T-cell (primary cell): ENCODE results near the gene GATAD2A. TPM values are rescaled to one million over a fixed set of nuclear protein-coding genes. Genes with fewer than 3 reads are reported as not detected.
A peak's percentile ranks its signal among the peaks of the same experiment; 100 is the strongest.

ENCODE experiments used
- ATAC-seq, 4 experiments: fragments of 200-7000 bp in 3 of 4; fragments of 150-1000 bp in 1 of 4; cut with Tn5 transposase; replicated peaks in 1 of 4; 1 replicate in 3 of 4; 2 replicates in 1 of 4; pipeline ENCODE4 v1.10.0; 2021; ENCODE audit warnings: moderate library complexity in 3 of 4, mild to moderate bottlenecking in 2 of 4, moderate number of reproducible peaks in 1 of 4
- CTCF ChIA-PET, 2 donors: fragments of 300-600 bp; sonication (Branson Sonifier 250); formaldehyde crosslinking; loops; one replicate each; lab custom pipeline; 2022; ENCODE audit warnings: antibody characterized with exemption in 2 of 2; lab: Charles Lee
- POLR2A ChIA-PET, 2 donors: fragments of 300-600 bp; sonication (Branson Sonifier 250); formaldehyde crosslinking; loops; one replicate each; lab custom pipeline; 2022; ENCODE audit warnings: antibody characterized with exemption in 2 of 2; lab: Charles Lee
- DNase-seq, 35 experiments: peaks; one replicate each; pipeline versions ENCODE4 v3.0.0 to v3.0.0-alpha.2; 2013 to 2023
- H3K27ac ChIP-seq: one replicate; pipeline ENCODE4 v1.5.1; 2013; ENCODE audit warnings: low read length
- H3K27me3 ChIP-seq, 2 experiments: replicated peaks in 1 of 2; 1 replicate in 1 of 2; 2 replicates in 1 of 2; pipeline versions ENCODE4 v1.6.1 to v1.7.0; 2013; ENCODE audit warnings: low read length in 1 of 2, mixed read lengths in 1 of 2; ENCODE audit not compliant: control insufficient read depth in 2 of 2, insufficient read depth in 2 of 2; ENCODE audit errors: extremely low read depth in 1 of 2
- H3K36me3 ChIP-seq, 2 donors: 1 replicate in 1 of 2; 2 replicates in 1 of 2; pipeline versions ENCODE4 v1.6.1 to v1.7.0; 2013; ENCODE audit warnings: low read length in 1 of 2; ENCODE audit not compliant: control insufficient read depth in 2 of 2, insufficient read depth in 1 of 2; ENCODE audit errors: extremely low read depth in 1 of 2
- H3K4me1 ChIP-seq, 2 experiments: 1 replicate in 1 of 2; 2 replicates in 1 of 2; pipeline versions ENCODE4 v1.6.1 to v1.7.0; 2013; ENCODE audit warnings: low read length in 2 of 2, mixed read lengths in 1 of 2; ENCODE audit not compliant: insufficient read depth in 2 of 2, control insufficient read depth in 1 of 2; ENCODE audit errors: extremely low read depth in 1 of 2
- H3K4me3 ChIP-seq, 2 donors: 1 replicate in 1 of 2; 2 replicates in 1 of 2; pipeline versions ENCODE4 v1.5.1 to v1.7.0; 2013; ENCODE audit warnings: mild to moderate bottlenecking in 2 of 2, low read length in 1 of 2, moderate library complexity in 1 of 2; ENCODE audit not compliant: control insufficient read depth in 1 of 2; ENCODE audit errors: extremely low read depth in 1 of 2
- H3K9me3 ChIP-seq: 2 replicates; pipeline ENCODE4 v1.7.0; 2013
- H3K27ac Mint-ChIP-seq, 2 donors: one replicate each; pipeline ENCODE4 v1.8.0; 2020 to 2021; ENCODE audit warnings: mild to moderate bottlenecking in 2 of 2, mixed read lengths in 2 of 2
- H3K27me3 Mint-ChIP-seq, 2 donors: one replicate each; pipeline ENCODE4 v1.8.0; 2021 to 2022; ENCODE audit warnings: mixed read lengths in 2 of 2
- H3K36me3 Mint-ChIP-seq: one replicate; pipeline ENCODE4 v1.8.0; 2021; ENCODE audit warnings: mixed read lengths
- H3K4me1 Mint-ChIP-seq, 3 donors: one replicate each; pipeline ENCODE4 v1.8.0; 2020 to 2022; ENCODE audit warnings: mixed read lengths in 3 of 3, mild to moderate bottlenecking in 1 of 3
- H3K4me3 Mint-ChIP-seq, 3 donors: one replicate each; pipeline ENCODE4 v1.8.0; 2020 to 2022; ENCODE audit warnings: mild to moderate bottlenecking in 3 of 3, mixed read lengths in 3 of 3, moderate library complexity in 3 of 3
- H3K9me3 Mint-ChIP-seq, 3 donors: one replicate each; pipeline ENCODE4 v1.8.0; 2020 to 2022; ENCODE audit warnings: mixed read lengths in 3 of 3
- WGBS: methylation state at CpG from one replicate; pipeline ENCODE4 v1.1.5; 2013; ENCODE audit warnings: missing lambda C conversion rate; ENCODE audit not compliant: insufficient coverage; 5-methylcytosine and 5-hydroxymethylcytosine counted together
- total RNA-seq, 35 experiments: library from RNA in 6 of 35; stranded (reverse) in 6 of 35; fragments of 120-200 nt in 1 of 35; gene quantifications; one replicate each; pipeline versions ENCODE4 v1.2.1 to v1.2.4 and lab custom pipeline; 2013 to 2026

GATAD2A gene
- total RNA-seq, 5 donors from 2014 or later (not counting 1 experiment from before 2014, with no cell fraction given): 114 to 144 (median 133) TPM

DNA sequence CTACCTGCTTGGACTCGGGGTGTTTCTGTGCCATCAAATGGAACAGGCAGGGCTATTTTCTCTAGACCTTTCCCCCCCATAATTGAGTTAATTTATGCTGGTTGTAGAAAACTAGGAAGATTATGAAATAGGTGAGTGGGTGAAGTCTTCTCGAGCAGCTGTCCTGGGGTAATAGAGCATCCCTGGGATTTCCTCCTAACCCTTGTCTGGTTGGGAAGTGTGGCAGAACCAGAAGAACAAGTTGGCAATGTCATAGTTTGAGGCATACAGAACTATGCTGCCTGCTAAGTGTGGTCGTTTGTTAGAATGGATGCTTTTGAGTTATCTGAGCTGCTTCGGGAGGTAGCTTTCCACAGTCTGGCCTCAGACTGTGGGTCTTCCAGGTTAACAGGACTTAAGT lies 3.7 kb downstream of the GATAD2A start:
- peak overlapping the region; percentile 56 for H3K27ac ChIP-seq
- Mint-ChIP-seq H3K27me3 (no peaks in the 10 kb centered on the region), H3K4me3 (peak overlapping the region in 1 of 3 donors; percentile 95), H3K4me1 (peaks cover 79 to 83% (median 83%) of the 10 kb centered on the region in 3 donors), H3K27ac (peak overlapping the region; percentile 78 to 85), H3K36me3 (peaks cover 12% of the 10 kb centered on the region), H3K9me3 (no peaks in the 10 kb centered on the region)
- WGBS: 41% methylated on average over 3 of the region's 4 CpGs
- ATAC-seq (no peak), DNase-seq (no peak)
- peaks cover 0 to 3% of the 10 kb centered on the region in 2 donors for H3K36me3 ChIP-seq
- no peaks in the 10 kb centered on the region for H3K27me3 ChIP-seq
- no peak overlapping the region for H3K4me3 ChIP-seq
- H3K4me1 ChIP-seq: peaks cover 14 to 71% of the 10 kb centered on the region in 2 experiments
- ChIA-PET CTCF (no interaction called here), POLR2A (no interaction called here)
- H3K9me3 ChIP-seq: no peaks in the 10 kb centered on the region

DNA sequence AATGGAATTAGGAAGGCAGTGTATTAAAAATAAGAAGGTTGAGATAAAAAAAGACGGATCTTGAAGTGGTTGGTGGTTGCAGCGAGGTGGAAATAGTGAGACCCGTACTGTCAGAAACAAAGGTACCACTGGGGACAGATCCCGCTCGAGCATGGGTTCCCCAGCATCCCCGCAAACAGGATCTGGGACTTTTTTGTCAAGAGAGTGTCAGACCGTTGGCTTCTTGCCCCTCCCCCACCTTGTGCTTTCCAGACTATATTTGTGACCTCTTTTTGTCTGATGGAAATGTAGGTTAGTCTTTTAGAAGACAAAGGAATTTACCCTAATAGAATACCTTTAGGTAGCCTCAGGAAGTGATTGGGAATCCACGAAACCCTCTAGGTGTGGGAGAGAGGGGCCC lies 4.2 kb downstream of the GATAD2A start:
- Mint-ChIP-seq H3K4me1 (peaks cover 79 to 81% (median 80%) of the 10 kb centered on the region in 3 donors), H3K27me3 (no peaks in the 10 kb centered on the region), H3K4me3 (peak overlapping the region in 1 of 3 donors; percentile 95), H3K27ac (peak overlapping the region; percentile 78 to 85), H3K36me3 (peaks cover 12% of the 10 kb centered on the region), H3K9me3 (no peaks in the 10 kb centered on the region)
- DNase-seq: peak in 5 of 35 experiments; percentile 12 to 49 (median 17)
- Histone ChIP-seq H3K36me3 (peaks cover 0 to 3% of the 10 kb centered on the region in 2 donors), H3K4me1 (peaks cover 14 to 71% of the 10 kb centered on the region in 2 experiments), H3K27me3 (no peaks in the 10 kb centered on the region), H3K27ac (peak overlapping the region; percentile 56), H3K9me3 (no peaks in the 10 kb centered on the region), H3K4me3 (no peak overlapping the region)
- ChIA-PET CTCF (no interaction called here), POLR2A (no interaction called here)
- 48% methylated on average over 5 of the region's 8 CpGs for WGBS
- ATAC-seq: no peak

DNA sequence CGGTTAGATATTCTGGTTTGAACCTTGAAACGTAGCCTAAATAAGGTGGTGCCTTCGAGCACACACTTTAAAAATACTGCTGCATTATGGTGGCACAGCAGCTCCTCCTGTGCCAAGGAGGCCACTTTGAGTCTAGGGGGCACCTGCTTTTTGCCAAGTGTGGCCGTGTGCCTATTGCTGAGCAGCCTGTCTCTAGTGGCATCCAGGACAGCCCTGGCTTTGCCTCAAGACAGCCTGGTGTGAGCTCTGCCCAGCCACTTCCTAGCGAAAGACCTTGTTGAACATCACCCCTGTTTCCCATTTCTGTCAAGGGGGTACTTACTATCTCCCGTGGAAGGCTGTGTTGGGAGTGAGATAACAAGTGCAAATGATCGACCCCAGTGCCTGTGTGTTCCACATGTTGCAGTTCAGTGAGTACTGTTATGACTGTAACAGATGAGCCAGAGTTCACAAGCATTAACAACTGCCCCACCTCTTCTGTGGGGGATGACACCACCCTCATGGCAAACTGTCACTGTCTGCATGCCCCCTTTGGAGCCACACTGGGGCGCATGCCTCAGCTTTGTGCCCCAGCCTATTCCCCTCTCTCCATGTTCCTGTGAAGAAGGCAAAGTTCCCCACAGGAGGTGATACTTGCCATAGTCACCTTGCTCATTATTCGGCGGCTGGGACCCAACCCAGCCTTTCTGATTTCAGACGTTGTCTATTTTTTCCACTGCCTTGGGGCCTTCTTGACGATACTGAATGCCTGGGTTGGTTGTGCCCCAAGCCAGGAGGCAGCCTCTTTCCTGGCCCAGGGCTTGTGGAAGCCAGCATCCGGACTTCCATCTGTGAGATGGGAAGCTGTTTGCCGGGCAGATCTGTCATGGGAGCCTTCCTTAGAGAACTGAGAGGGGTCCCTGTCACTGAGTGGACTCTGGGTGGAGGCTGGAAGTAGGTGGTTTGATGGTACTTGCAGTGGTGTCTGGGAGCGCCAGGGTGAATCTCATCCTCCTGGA lies 5.4 kb downstream of the GATAD2A start:
- 61% methylated on average over 12 of the region's 15 CpGs for WGBS
- peaks cover 14 to 71% of the 10 kb centered on the region in 2 experiments for H3K4me1 ChIP-seq
- peak overlapping the region; percentile 74 to 81 for H3K27ac Mint-ChIP-seq
- peaks cover 0 to 3% of the 10 kb centered on the region in 2 donors for H3K36me3 ChIP-seq
- DNase-seq: peak in 11 of 35 experiments; percentile 5 to 47 (median 14)
- no peaks in the 10 kb centered on the region for H3K9me3 Mint-ChIP-seq
- peak in 1 of 4 experiments; percentile 17 for ATAC-seq
- H3K9me3 ChIP-seq: no peaks in the 10 kb centered on the region
- H3K4me3 Mint-ChIP-seq: peak overlapping the region in 1 of 3 donors; percentile 4
- peak overlapping the region; percentile 56 for H3K27ac ChIP-seq
- H3K27me3 ChIP-seq: no peaks in the 10 kb centered on the region
- peaks cover 78 to 79% (median 78%) of the 10 kb centered on the region in 3 donors for H3K4me1 Mint-ChIP-seq
- ChIA-PET POLR2A (interaction anchor here in 1 of 2 donors (0.9 kb wide), 1 partner anchor 11 kb away, joined by 3 read pairs; no protein-coding TSS in a partner anchor), CTCF (no interaction called here)
- H3K36me3 Mint-ChIP-seq: peaks cover 14% of the 10 kb centered on the region
- no peak overlapping the region for H3K4me3 ChIP-seq
- no peaks in the 10 kb centered on the region for H3K27me3 Mint-ChIP-seq

DNA sequence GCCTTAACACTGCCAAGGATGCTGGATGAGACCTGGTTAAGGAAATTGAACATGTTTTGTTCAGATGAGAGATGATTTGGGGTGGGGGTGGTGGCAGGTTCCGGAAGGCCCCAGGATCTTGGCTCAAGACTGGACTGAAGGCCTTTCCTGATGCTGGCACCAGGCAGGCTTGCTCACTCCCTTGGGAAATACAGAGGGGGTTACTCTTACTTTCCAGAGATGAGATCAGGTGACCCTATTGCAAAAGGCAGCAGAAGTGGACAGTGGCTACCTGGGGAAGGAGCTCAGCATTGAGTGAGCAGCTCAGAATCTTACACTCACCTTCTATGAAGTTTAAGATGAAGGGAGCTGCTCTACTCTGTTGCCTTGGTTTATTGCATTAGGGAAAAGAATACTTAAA lies 10.8 kb downstream of the GATAD2A start:
- Histone ChIP-seq H3K4me1 (peaks cover 10 to 82% of the 10 kb centered on the region in 2 experiments), H3K4me3 (no peak overlapping the region), H3K9me3 (no peaks in the 10 kb centered on the region), H3K36me3 (peaks cover 0 to 3% of the 10 kb centered on the region in 2 donors), H3K27me3 (no peaks in the 10 kb centered on the region), H3K27ac (no peak overlapping the region)
- H3K4me1 Mint-ChIP-seq: peaks cover 72 to 76% (median 74%) of the 10 kb centered on the region in 3 donors
- POLR2A ChIA-PET: interaction anchor here in 1 of 2 donors (0.6 kb wide), 1 partner anchor 18 kb away, joined by 3 read pairs; no protein-coding TSS in a partner anchor
- WGBS: 100% methylated on average over 1 of the region's 1 CpG
- no peaks in the 10 kb centered on the region for H3K27me3 Mint-ChIP-seq
- no peaks in the 10 kb centered on the region for H3K9me3 Mint-ChIP-seq
- H3K27ac Mint-ChIP-seq: peak overlapping the region; percentile 34 to 68
- peak overlapping the region in 1 of 3 donors; percentile 32 for H3K4me3 Mint-ChIP-seq
- no peak for ATAC-seq
- H3K36me3 Mint-ChIP-seq: peaks cover 21% of the 10 kb centered on the region
- CTCF ChIA-PET: no interaction called here
- no peak for DNase-seq

DNA sequence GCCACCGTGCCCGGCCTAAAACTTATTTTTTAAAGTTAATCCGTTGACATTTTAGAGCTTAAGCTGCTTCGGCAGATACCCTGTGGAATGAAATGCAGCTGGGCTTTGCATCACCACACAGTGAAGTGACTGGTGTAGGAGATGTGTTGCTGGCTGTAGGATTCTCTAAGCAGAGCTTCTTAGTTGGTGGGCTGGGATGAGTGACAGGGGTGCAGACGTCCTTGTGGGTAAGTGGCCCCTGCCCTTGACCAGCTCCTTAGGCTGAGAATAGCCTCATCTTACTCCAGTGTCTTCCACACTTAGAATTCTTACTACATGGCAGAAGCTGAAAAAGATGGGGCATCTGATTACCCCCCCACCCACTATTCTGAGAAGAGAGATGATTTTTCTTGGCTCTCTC lies 11.6 kb downstream of the GATAD2A start:
- Histone ChIP-seq H3K4me1 (peaks cover 10 to 87% of the 10 kb centered on the region in 2 experiments), H3K27me3 (no peaks in the 10 kb centered on the region), H3K36me3 (peaks cover 0 to 3% of the 10 kb centered on the region in 2 donors), H3K9me3 (no peaks in the 10 kb centered on the region), H3K4me3 (no peak overlapping the region), H3K27ac (no peak overlapping the region)
- DNase-seq: no peak
- no peak overlapping the region for H3K27ac Mint-ChIP-seq
- H3K4me1 Mint-ChIP-seq: peaks cover 76 to 79% (median 78%) of the 10 kb centered on the region in 3 donors
- WGBS: 88% methylated on average over 4 of the region's 5 CpGs
- POLR2A ChIA-PET: no interaction called here
- H3K4me3 Mint-ChIP-seq: peak overlapping the region in 1 of 3 donors; percentile 67
- peaks cover 21% of the 10 kb centered on the region for H3K36me3 Mint-ChIP-seq
- CTCF ChIA-PET: interaction anchor here in 1 of 2 donors (0.9 kb wide), 1 partner anchor 74 kb away, joined by 4 read pairs; no protein-coding TSS in a partner anchor
- no peaks in the 10 kb centered on the region for H3K27me3 Mint-ChIP-seq
- no peak for ATAC-seq
- H3K9me3 Mint-ChIP-seq: no peaks in the 10 kb centered on the region

DNA sequence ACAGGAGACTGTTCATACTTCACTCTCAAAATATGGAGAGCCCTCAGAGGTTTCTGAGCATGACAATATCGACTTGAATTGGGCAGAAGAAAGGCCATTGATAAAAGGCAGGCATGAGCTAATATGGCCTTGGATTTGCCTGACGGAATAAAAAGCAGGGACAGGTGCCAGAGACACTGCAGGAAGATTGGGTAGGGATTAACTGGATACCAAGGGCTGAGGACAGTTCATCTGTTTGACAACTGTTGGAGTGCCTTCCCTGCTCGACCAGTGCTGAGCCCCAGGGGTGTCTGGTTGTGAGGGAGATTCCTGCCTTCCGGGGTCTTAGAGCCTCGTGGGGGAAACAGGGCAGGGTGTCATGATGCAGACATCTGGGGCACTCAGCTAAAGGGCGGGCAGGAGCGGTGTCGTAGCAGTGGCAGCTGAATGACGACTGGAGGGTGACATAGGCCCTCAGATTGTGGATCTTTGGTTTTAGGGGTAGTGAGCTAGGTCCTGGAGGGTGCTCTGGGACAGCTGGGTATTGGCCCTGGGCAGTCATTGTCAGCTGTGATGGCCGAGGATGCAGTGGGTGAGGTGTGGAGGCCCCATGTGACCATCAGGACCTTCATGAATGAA lies 12.3 kb downstream of the GATAD2A start:
- ChIA-PET CTCF (interaction anchor here in 1 of 2 donors (0.9 to 1.3 kb wide), 2 partner anchors 12 to 74 kb away, joined by 3 to 4 read pairs; partner anchors contain the start of gene GATAD2A), POLR2A (interaction anchor here in 1 of 2 donors (0.6 kb wide), 1 partner anchor 12 kb away, joined by 3 read pairs; the partner anchor contains the start of gene GATAD2A)
- Histone ChIP-seq H3K9me3 (no peaks in the 10 kb centered on the region), H3K27ac (no peak overlapping the region), H3K36me3 (peaks cover 0 to 3% of the 10 kb centered on the region in 2 donors), H3K27me3 (no peaks in the 10 kb centered on the region), H3K4me1 (peaks cover 10 to 88% of the 10 kb centered on the region in 2 experiments), H3K4me3 (no peak overlapping the region)
- peaks cover 77 to 80% (median 80%) of the 10 kb centered on the region in 3 donors for H3K4me1 Mint-ChIP-seq
- DNase-seq (no peak), ATAC-seq (no peak)
- H3K36me3 Mint-ChIP-seq: peaks cover 17% of the 10 kb centered on the region
- peak overlapping the region in 1 of 3 donors; percentile 67 for H3K4me3 Mint-ChIP-seq
- H3K9me3 Mint-ChIP-seq: no peaks in the 10 kb centered on the region
- H3K27me3 Mint-ChIP-seq: no peaks in the 10 kb centered on the region
- WGBS: 80% methylated on average over 9 of the region's 10 CpGs
- H3K27ac Mint-ChIP-seq: peak overlapping the region; percentile 68 to 72
